Rectal smooth muscle tissue (tissue), 1 donor: Measurements from ENCODE around the gene DNAJC10.
"Not testable (repeated sequence)": the region's sequence is repeated elsewhere in the genome, so short reads cannot be mapped to it uniquely, and the experiment has no call there.

ENCODE experiments used
- H3K27ac ChIP-seq: one replicate; pipeline ENCODE4 v1.7.0; 2013; ENCODE audit warnings: low read depth, low read length, inconsistent platforms
- H3K27me3 ChIP-seq: one replicate; pipeline ENCODE4 v1.7.0; 2013; ENCODE audit warnings: low read length; ENCODE audit not compliant: control insufficient read depth, insufficient read depth
- H3K36me3 ChIP-seq: one replicate; pipeline ENCODE4 v1.7.0; 2013; ENCODE audit warnings: low read length; ENCODE audit not compliant: control insufficient read depth, insufficient read depth
- H3K4me1 ChIP-seq: one replicate; pipeline ENCODE4 v1.7.0; 2013; ENCODE audit warnings: low read length; ENCODE audit not compliant: control insufficient read depth, insufficient read depth
- H3K4me3 ChIP-seq: one replicate; pipeline ENCODE4 v1.7.0; 2013; ENCODE audit warnings: low read length
- H3K9ac ChIP-seq: one replicate; pipeline ENCODE4 v1.7.0; 2013; ENCODE audit warnings: low read length

Gene DNAJC10

GRCh38 chr2:182730486-182730885 is 14.4 kb downstream of the DNAJC10 start:
- Histone ChIP-seq H3K4me3 (no peak overlapping the region), H3K4me1 (no peaks in the 10 kb centered on the region)

DNA sequence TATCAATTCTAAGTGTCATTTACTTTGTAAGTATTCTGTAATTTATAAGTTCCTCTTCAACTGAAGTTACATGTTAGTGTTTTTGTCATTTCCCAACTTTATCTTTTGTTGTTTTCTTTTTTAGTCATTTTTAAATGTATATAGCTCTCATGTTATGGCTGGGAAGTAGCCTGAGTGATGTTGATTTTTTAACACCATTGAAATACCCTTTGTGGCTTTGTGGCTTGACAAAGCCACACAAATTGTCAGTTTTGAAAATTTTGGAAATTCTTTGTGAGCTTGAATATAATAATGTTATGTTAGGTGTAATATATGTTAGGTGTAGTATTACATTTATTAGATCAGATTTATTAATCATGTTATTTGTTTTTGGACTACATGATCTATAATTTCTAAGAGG is 16.7 kb downstream of the DNAJC10 start:
- Histone ChIP-seq H3K27me3 (no peaks in the 10 kb centered on the region), H3K27ac (no peak overlapping the region), H3K4me1 (no peaks in the 10 kb centered on the region), H3K4me3 (no peak overlapping the region), H3K36me3 (peaks cover 3% of the 10 kb centered on the region), H3K9ac (no peak overlapping the region)

More at GRCh38 chr2:182730486-182730885, 14.4 kb downstream of the DNAJC10 start:
- H3K27me3 ChIP-seq = no peaks in the 10 kb centered on the region
- no peak overlapping the region for H3K27ac ChIP-seq
- no peak overlapping the region for H3K9ac ChIP-seq
- peaks cover 3% of the 10 kb centered on the region for H3K36me3 ChIP-seq

- H3K9ac ChIP-seq = no peak overlapping the region
- no peaks in the 10 kb centered on the region for H3K27me3 ChIP-seq
- peaks cover 3% of the 10 kb centered on the region for H3K36me3 ChIP-seq
- no peak overlapping the region for H3K27ac ChIP-seq
- H3K4me3 ChIP-seq = no peak overlapping the region
- H3K4me1 ChIP-seq = no peaks in the 10 kb centered on the region
Observed at GRCh38 chr2:182733572-182733971, 17.5 kb downstream of the DNAJC10 start.

- not testable (repeated sequence) for H3K36me3 ChIP-seq, H3K4me3 ChIP-seq, H3K27ac ChIP-seq, H3K4me1 ChIP-seq, H3K9ac ChIP-seq, H3K27me3 ChIP-seq
Observed at GRCh38 chr2:182736856-182737255, 20.8 kb downstream of the DNAJC10 start.

DNA sequence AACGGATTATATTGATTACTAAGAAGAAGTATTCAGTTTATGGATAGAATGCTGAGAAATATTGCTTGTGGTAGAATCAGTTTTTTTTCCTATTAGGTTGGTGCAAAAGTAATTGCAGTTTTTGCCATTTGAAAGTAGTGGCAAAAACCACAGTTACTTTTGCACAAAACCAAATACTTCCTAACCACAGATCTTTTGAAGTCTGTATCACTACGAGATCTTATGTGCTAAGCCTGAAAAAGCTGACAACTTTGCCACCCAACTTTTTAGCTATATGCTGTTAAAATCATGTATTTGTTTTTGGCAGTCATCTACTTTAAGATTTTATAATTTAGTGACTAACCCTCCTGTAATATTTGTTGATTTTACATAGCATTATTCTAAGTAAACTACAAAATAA is 24.6 kb downstream of the DNAJC10 start:
- H3K4me3 ChIP-seq = no peak overlapping the region
- no peaks in the 10 kb centered on the region for H3K36me3 ChIP-seq
- H3K4me1 ChIP-seq = no peaks in the 10 kb centered on the region
- no peak overlapping the region for H3K27ac ChIP-seq
- H3K9ac ChIP-seq = no peak overlapping the region
- no peaks in the 10 kb centered on the region for H3K27me3 ChIP-seq

DNA sequence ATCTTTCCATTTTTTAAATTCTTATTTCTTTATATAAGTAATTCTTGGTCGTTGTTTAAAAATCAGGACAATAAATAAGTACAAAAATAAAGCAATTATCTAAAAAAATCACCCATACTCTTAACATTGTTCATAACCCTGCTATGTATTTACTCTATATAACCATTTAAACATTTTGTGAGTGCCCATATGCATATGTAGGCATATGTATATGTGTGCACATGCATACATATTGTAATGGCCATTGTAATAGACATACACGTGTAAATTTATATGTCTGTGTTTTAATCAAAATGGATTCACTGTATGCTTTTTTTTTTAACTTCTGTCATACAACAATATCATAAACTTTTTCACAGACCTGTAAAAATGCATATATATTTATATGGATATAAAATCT is 25.6 kb downstream of the DNAJC10 start:
- Histone ChIP-seq H3K36me3 (no peaks in the 10 kb centered on the region), H3K9ac (no peak overlapping the region), H3K27me3 (no peaks in the 10 kb centered on the region), H3K4me3 (no peak overlapping the region), H3K27ac (no peak overlapping the region), H3K4me1 (no peaks in the 10 kb centered on the region)

DNA sequence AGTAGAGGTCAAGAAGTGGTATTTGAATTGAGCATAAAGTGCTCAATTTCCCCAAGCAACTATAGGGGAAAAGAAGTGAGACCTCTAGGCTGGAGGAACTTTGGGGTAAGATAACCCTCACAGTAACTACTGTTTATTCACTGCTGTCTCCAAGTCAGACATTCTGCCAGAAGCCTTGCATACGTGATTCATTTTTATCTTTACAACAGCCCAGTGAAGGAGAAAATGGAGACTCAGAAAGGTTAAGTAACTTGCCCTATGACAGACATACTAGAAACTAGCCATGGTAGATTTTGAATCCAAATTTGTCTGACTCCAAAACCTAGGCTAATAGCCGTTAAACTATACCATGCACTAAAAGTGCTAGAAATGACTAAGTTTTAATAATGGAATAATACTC is 28.4 kb downstream of the DNAJC10 start:
- no peaks in the 10 kb centered on the region for H3K27me3 ChIP-seq
- H3K4me3 ChIP-seq = no peak overlapping the region
- no peak overlapping the region for H3K27ac ChIP-seq
- H3K9ac ChIP-seq = no peak overlapping the region
- no peaks in the 10 kb centered on the region for H3K4me1 ChIP-seq
- no peaks in the 10 kb centered on the region for H3K36me3 ChIP-seq

- Histone ChIP-seq H3K36me3 (no peaks in the 10 kb centered on the region), H3K9ac (no peak overlapping the region), H3K4me1 (no peaks in the 10 kb centered on the region), H3K4me3 (no peak overlapping the region), H3K27me3 (no peaks in the 10 kb centered on the region), H3K27ac (no peak overlapping the region)
Observed at GRCh38 chr2:182745061-182745460, 29.0 kb downstream of the DNAJC10 start.

- H3K4me3 ChIP-seq, H3K27me3 ChIP-seq, H3K36me3 ChIP-seq, H3K9ac ChIP-seq, H3K4me1 ChIP-seq, H3K27ac ChIP-seq: not testable (repeated sequence)
Observed at GRCh38 chr2:182745894-182746293, 29.8 kb downstream of the DNAJC10 start.

GRCh38 chr2:182754231-182754630 is 38.2 kb downstream of the DNAJC10 start:
- peaks cover 5% of the 10 kb centered on the region for H3K36me3 ChIP-seq
- no peak overlapping the region for H3K27ac ChIP-seq
- no peaks in the 10 kb centered on the region for H3K27me3 ChIP-seq
- H3K9ac ChIP-seq = no peak overlapping the region
- no peaks in the 10 kb centered on the region for H3K4me1 ChIP-seq
- no peak overlapping the region for H3K4me3 ChIP-seq

GRCh38 chr2:182758379-182758778 is 42.3 kb downstream of the DNAJC10 start:
- Histone ChIP-seq H3K27me3 (no peaks in the 10 kb centered on the region), H3K9ac (no peak overlapping the region), H3K4me1 (no peaks in the 10 kb centered on the region), H3K36me3 (peaks cover 13% of the 10 kb centered on the region), H3K4me3 (no peak overlapping the region), H3K27ac (no peak overlapping the region)

DNA sequence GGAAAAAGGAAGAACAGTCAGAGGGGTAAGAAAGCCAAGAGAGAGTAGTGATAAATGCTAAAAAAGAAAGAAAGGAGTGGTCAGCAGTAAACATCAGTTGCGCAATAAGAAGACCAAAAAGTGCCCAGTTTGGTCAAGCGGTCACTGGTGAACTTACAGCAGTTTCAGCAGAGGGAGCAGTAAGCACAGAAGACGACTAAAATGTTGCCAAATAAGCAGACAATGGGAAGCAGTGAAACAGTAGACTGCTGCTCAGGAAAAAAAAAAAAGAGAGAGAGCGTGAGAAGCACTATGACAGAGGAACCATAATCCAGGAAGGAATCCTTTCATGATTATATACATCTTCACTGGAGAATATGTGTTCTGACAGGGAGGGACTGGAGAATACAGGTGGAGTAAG is 45.8 kb downstream of the DNAJC10 start:
- Histone ChIP-seq H3K4me3 (no peak overlapping the region), H3K4me1 (no peaks in the 10 kb centered on the region), H3K9ac (no peak overlapping the region), H3K36me3 (peaks cover 13% of the 10 kb centered on the region), H3K27ac (peak overlapping the region; percentile 47), H3K27me3 (no peaks in the 10 kb centered on the region)

- no peak overlapping the region for H3K9ac ChIP-seq
- no peaks in the 10 kb centered on the region for H3K27me3 ChIP-seq
- no peak overlapping the region for H3K27ac ChIP-seq
- H3K4me3 ChIP-seq = no peak overlapping the region
- peaks cover 8% of the 10 kb centered on the region for H3K36me3 ChIP-seq
- no peaks in the 10 kb centered on the region for H3K4me1 ChIP-seq
Observed at GRCh38 chr2:182763311-182763912, 47.4 kb downstream of the DNAJC10 start.
